Body of pancreas (tissue), 4 donors: ENCODE data around the gene BTNL2. TPM values are rescaled to one million over a fixed set of nuclear protein-coding genes. Genes with fewer than 3 reads are reported as not detected.

Experiments
- ATAC-seq: fragments of 150-250 bp; one replicate; pipeline ENCODE4 v1.9.1; 2016
- DNase-seq, 4 donors: peaks; one replicate each; pipeline ENCODE4 v3.0.0-alpha.2; 2019
- H3K27ac ChIP-seq, 4 donors: fragments of 200-600 bp; sonication (generic); 1 replicate in 3 of 4; 2 replicates in 1 of 4; pipeline versions ENCODE4 v1.5.1 to v1.6.1; 2016 to 2019; ENCODE audit warnings: mild to moderate bottlenecking in 1 of 4, mixed read lengths in 1 of 4, moderate library complexity in 1 of 4
- H3K27me3 ChIP-seq, 2 donors: fragments of 200-600 bp; sonication (generic); one replicate each; pipeline ENCODE4 v1.6.0; 2016; ENCODE audit warnings: mild to moderate bottlenecking in 1 of 2
- H3K36me3 ChIP-seq, 2 donors: fragments of 200-600 bp; sonication (generic); replicated peaks in 1 of 2; 2 replicates each; pipeline ENCODE4 v1.5.1; 2016; ENCODE audit warnings: low read depth in 2 of 2; ENCODE audit not compliant: insufficient read depth in 1 of 2
- H3K4me1 ChIP-seq: fragments of 200-600 bp; sonication (generic); one replicate; pipeline ENCODE4 v1.6.0; 2016
- H3K4me3 ChIP-seq, 2 donors: fragments of 200-600 bp; sonication (generic); 1 replicate in 1 of 2; 2 replicates in 1 of 2; pipeline ENCODE4 v1.5.1; 2016 to 2019
- H3K9me3 ChIP-seq, 3 donors: fragments of 200-600 bp; sonication (generic); 1 replicate in 2 of 3; 2 replicates in 1 of 3; pipeline ENCODE4 v1.5.1; 2016
- CTCF ChIP-seq, 7 experiments: fragments of 450-650 bp in 4 of 7; fragments of 200-600 bp in 3 of 7; sonication (generic) in 3 of 7; IDR thresholded peaks; one replicate each; pipeline ENCODE4 v1.5.1; 2016 to 2019; ENCODE audit warnings: antibody characterized with exemption in 7 of 7
- POLR2A ChIP-seq, 3 donors: fragments of 450-650 bp; IDR thresholded peaks; one replicate each; pipeline ENCODE4 v1.6.1; 2016; ENCODE audit warnings: antibody characterized with exemption in 3 of 3, mild to moderate bottlenecking in 2 of 3
- WGBS, 2 donors: methylation state at CpG; one replicate each; pipeline ENCODE4 v1.1.5; 2017; 5-methylcytosine and 5-hydroxymethylcytosine counted together
- intact Hi-C: fragments of 100-400 bp; cut with DNase I; formaldehyde crosslinking; loops from one replicate; pipeline ENCODE4 v1.15.1; 2023
- total RNA-seq, 2 donors: library from RNA; depleted of rRNA; stranded (reverse); fragments of >200 nt; gene quantifications; one replicate each; pipeline ENCODE4 v1.1.0, GENCODE V29; 2016

Gene BTNL2
- total RNA-seq, 2 donors from 2014 or later, result not detected

- H3K4me3 ChIP-seq, result no peak overlapping the region
- TF ChIP-seq CTCF (IDR thresholded peaks at IDR 0.05) (no peak), POLR2A (IDR thresholded peaks at IDR 0.05) (no peak)
- no peaks in the 10 kb centered on the region for H3K4me1 ChIP-seq
- no peak for ATAC-seq
- no peak for DNase-seq
- WGBS, 2 donors, result 86 to 90% methylated on average over 7 of the region's 7 CpGs
- intact Hi-C loops, result no loop called here
- no peaks in the 10 kb centered on the region for H3K9me3 ChIP-seq
- no peaks in the 10 kb centered on the region for H3K27me3 ChIP-seq
- H3K36me3 ChIP-seq, result no peaks in the 10 kb centered on the region
- no peak overlapping the region for H3K27ac ChIP-seq
Observed at GRCh38 chr6:32375739-32376529, 31.0 kb downstream of the BTNL2 start.

GRCh38 chr6:32371803-32372202 is 35.2 kb downstream of the BTNL2 start, which contains the start of gene TSBP1:
Gene TSBP1 (minus strand): TSS chr6:32371903. CDS start chr6:32371706, 197 bp downstream.
- intact Hi-C loops, result no loop called here

GRCh38 chr6:32371229-32371628 is 35.8 kb downstream of the BTNL2 start:
- Histone ChIP-seq H3K36me3 (no peaks in the 10 kb centered on the region), H3K4me3 (no peak overlapping the region), H3K4me1 (no peaks in the 10 kb centered on the region), H3K27ac (no peak overlapping the region), H3K9me3 (no peaks in the 10 kb centered on the region), H3K27me3 (no peaks in the 10 kb centered on the region)
- intact Hi-C loops, result no loop called here
- DNase-seq (no peak), ATAC-seq (no peak)
- TF ChIP-seq POLR2A (IDR thresholded peaks at IDR 0.05) (no peak), CTCF (IDR thresholded peaks at IDR 0.05) (no peak)
- WGBS, 2 donors, result 37 to 42% methylated on average over 1 of the region's 1 CpG

More at GRCh38 chr6:32371803-32372202, 35.2 kb downstream of the BTNL2 start, which contains the start of gene TSBP1:
- no peaks in the 10 kb centered on the region for H3K4me1 ChIP-seq
- no peak for DNase-seq
- H3K27ac ChIP-seq, result no peak within 1 kb of the TSS
- ATAC-seq, result no peak
- no peaks in the 10 kb centered on the region for H3K36me3 ChIP-seq
- H3K4me3 ChIP-seq, result no peak within 1 kb of the TSS
- H3K27me3 ChIP-seq, result no peaks in the 10 kb centered on the region
- no peaks in the 10 kb centered on the region for H3K9me3 ChIP-seq
- no peak for TF ChIP-seq CTCF (IDR thresholded peaks at IDR 0.05)
- TF ChIP-seq POLR2A (IDR thresholded peaks at IDR 0.05), result no peak

- 48 to 51% methylated on average over 2 of the region's 2 CpGs for WGBS, 2 donors
- ATAC-seq, result no peak
- no peaks in the 10 kb centered on the region for H3K36me3 ChIP-seq
- H3K4me1 ChIP-seq, result no peaks in the 10 kb centered on the region
- intact Hi-C loops, result no loop called here
- no peak for DNase-seq
- no peak for TF ChIP-seq POLR2A (IDR thresholded peaks at IDR 0.05)
- TF ChIP-seq CTCF (IDR thresholded peaks at IDR 0.05), result no peak
- H3K27me3 ChIP-seq, result no peaks in the 10 kb centered on the region
- no peak overlapping the region for H3K27ac ChIP-seq
- H3K9me3 ChIP-seq, result no peaks in the 10 kb centered on the region
- no peak overlapping the region for H3K4me3 ChIP-seq
Observed at GRCh38 chr6:32370505-32370904, 36.5 kb downstream of the BTNL2 start.

GRCh38 chr6:32369660-32370059 is 37.3 kb downstream of the BTNL2 start:
- TF ChIP-seq CTCF (IDR thresholded peaks at IDR 0.05) (no peak), POLR2A (IDR thresholded peaks at IDR 0.05) (no peak)
- DNase-seq (no peak), ATAC-seq (no peak)
- no peaks in the 10 kb centered on the region for H3K4me1 ChIP-seq
- H3K9me3 ChIP-seq, result no peaks in the 10 kb centered on the region
- no peaks in the 10 kb centered on the region for H3K36me3 ChIP-seq
- 37 to 47% methylated on average over 3 of the region's 3 CpGs for WGBS, 2 donors
- no peaks in the 10 kb centered on the region for H3K27me3 ChIP-seq
- no peak overlapping the region for H3K27ac ChIP-seq
- intact Hi-C loops, result no loop called here
- H3K4me3 ChIP-seq, result no peak overlapping the region
